Bronchial smooth muscle cell (primary cell): ENCODE results near the gene ACOX2. TPM values are rescaled to one million over a fixed set of nuclear protein-coding genes. Genes with fewer than 3 reads are reported as not detected.

Experiments
- total RNA-seq: library from RNA; depleted of rRNA; stranded (reverse); fragments of >200 nt; gene quantifications from 2 replicates; pipeline ENCODE4 v1.2.1, GENCODE V29; 2014

Gene ACOX2
- total RNA-seq, result 28.2 and 30.4 TPM in 2 replicates

GRCh38 chr3:58536501-58537411, at the start of gene ACOX2:
Gene ACOX2 (minus strand): TSS chr3:58537190. CDS start chr3:58535106, 2,084 bp downstream.

DNA sequence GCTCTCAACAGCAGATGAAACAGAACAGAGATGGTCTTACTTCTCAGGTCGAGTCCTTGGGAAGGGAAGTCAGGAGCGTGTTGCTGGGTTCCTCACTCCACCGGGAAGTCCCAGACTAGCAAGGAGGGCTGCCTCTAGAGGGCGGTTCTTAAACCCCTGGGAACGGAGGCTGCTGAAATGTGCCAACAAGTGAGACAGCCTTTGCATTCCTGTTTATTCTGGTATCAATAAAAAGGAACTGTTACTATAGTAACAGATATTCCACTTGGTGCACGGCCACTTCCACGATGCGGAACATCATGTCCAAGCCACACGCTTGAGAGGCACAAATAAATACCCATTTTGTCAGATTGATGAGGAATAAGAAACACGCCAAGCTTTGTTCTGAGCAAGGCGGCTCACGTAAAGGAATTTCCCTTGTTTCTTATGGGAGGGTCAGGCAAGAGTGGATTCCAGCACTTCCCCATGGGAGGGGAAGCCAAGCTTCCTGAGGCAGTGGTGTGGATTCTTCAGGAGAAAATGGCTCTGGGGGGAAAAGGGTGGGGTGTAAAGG, 40.4 kb upstream of the ACOX2 start, which contains the start of gene FAM107A:
TSS of gene FAM107A (minus strand) at position 123 of the 553 bp plus-strand sequence. CDS start 7,531 bp downstream, outside the sequence.

GRCh38 chr3:58491506-58492402, 45.2 kb downstream of the ACOX2 start, which contains the start of gene KCTD6:
Gene KCTD6 (plus strand): TSS chr3:58492096. CDS start chr3:58498756, 6,660 bp downstream.

Other genes with a start within 250 kb of the ACOX2 start
- gene RPP14, start 230.9 kb downstream of the ACOX2 start, total RNA-seq, result 9.1 and 9.5 TPM in 2 replicates
- gene HTD2, start 230.7 kb downstream of the ACOX2 start, total RNA-seq, result 5.0 and 6.4 TPM in 2 replicates
- gene PXK, start 204.3 kb downstream of the ACOX2 start, total RNA-seq, result 41.0 and 47.9 TPM in 2 replicates
- gene PDHB, start 103.4 kb downstream of the ACOX2 start, total RNA-seq, result 49.2 and 82.1 TPM in 2 replicates
- gene KCTD6, start 45.1 kb downstream of the ACOX2 start, total RNA-seq, result 5.1 and 8.0 TPM in 2 replicates
- gene FAM107A, start 40.2 kb upstream of the ACOX2 start, total RNA-seq, result 0.09 and 0.16 TPM in 2 replicates
- gene FAM3D, start 129.6 kb upstream of the ACOX2 start, total RNA-seq, result not detected in 2 replicates